Epidermal melanocyte (primary cell): Measurements from ENCODE around the gene SNRPB.

Source experiments
- DNase-seq: peaks from one replicate; pipeline ENCODE4 v3.0.0; 2011; ENCODE audit warnings: low spot score; ENCODE audit not compliant: insufficient read length

The SNRPB gene

GRCh38 chr20:2475850-2476741, 5.5 kb upstream of the SNRPB start:
- no peak for DNase-seq

- DNase-seq, result no peak
Measured at GRCh38 chr20:2473516-2473915, 2.9 kb upstream of the SNRPB start.

DNA sequence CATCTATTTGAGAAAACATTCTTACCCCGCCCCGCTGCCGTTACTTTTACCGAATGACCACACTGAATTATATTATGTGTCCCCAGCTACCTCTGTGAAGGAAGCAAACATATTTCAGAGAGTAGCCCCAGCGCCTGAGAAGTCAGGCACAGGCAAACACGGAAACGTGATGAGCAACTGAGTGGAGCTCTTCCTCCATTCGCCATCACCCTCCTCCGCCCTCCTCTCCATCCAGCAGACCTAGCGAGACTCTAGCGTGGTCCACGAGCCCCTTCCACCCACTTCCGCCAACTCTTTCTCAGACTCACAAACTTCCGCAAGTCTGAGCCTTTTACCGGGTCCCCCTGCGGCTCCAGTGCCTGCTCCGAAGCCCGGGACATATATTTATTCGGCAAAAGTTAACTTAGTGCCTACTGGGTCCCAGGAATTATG, 582 bp downstream of the SNRPB start:
- DNase-seq, result peak; percentile 25

DNA sequence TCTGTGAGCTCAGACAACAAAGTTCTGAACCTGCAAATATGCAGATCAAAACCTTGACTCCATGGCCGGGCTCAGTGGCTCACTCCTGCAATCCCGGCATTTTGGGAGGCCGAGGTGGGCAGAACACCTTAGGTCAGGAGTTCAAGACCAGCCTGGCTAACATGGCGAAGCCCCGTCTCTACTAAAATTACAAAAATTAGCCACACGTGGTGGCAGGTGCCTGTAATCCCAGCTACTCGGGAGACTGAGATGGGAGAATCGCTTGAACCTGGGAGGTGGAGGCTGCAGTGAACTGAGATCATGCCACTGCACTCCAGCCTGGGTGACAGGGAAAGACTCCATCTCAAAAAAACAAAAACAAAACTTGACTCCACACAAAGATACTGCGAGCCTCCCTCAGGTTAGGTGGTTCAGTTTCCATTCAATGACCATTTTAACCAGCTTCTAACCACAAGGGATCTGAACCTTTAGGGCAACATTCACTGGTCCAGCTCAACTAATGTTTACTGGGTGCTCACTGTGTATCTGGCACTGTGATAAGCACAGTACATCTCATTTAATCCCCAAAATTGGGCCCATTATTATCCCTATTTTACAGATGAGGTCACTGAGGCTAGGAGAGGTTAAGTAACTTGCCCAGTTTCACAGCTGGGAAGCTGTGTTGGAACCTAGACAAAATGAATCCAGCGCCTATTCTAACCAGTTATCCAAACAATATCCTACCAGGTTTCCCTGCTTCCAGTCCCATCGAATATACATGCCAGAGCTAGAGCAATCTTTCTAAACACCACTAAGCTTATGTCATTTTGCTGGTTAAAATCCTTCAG, 1.8 kb downstream of the SNRPB start:
- no peak for DNase-seq

GRCh38 chr20:2467412-2467811, 3.2 kb downstream of the SNRPB start:
- DNase-seq, result no peak

DNA sequence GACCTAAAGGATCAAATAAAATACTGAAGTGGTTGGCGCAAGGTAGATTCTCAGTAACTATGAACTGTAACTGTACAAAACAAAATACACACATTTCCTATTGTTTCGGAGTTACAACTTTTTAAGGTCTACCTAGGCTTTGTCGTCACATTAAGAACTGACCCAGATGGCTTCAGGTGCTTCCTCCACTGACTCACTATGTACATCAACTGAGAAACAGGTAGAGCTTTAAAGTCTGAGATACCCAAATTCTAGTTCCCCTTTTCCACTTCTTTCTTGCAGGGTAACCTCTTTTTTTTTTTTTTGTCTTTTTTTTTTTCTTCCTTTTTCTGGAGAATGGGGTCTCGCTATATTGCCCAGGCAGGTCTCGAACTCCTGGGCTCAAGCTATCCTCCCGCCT, 5.5 kb downstream of the SNRPB start:
- no peak for DNase-seq

- DNase-seq, result no peak
Measured at GRCh38 chr20:2463616-2464365, 6.8 kb downstream of the SNRPB start.

DNA sequence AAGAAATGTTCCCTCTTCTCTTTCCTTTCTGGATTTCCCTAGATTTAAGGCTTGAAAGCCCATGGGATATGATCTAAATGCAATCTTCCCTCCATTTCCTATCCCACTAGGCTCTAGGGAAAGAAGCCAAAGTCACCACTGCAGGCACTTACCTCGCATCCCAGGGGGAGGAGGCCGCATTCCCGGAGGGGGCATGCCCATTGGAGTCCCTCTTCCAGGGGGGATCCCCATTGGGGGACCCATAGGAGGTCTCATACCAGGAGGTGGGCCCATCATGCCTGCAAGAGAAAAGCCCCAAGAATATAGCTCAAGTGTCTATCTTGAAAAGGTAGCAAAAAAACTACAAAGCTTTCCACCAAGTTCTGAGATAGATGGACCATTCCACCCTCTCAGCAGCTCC, 8.1 kb downstream of the SNRPB start:
- no peak for DNase-seq

GRCh38 chr20:2460752-2461424, 9.7 kb downstream of the SNRPB start:
- DNase-seq, result no peak

- DNase-seq, result no peak
Measured at GRCh38 chr20:2459981-2460751, 10.4 kb downstream of the SNRPB start.

GRCh38 chr20:2458919-2459499, 11.6 kb downstream of the SNRPB start:
- no peak for DNase-seq

DNA sequence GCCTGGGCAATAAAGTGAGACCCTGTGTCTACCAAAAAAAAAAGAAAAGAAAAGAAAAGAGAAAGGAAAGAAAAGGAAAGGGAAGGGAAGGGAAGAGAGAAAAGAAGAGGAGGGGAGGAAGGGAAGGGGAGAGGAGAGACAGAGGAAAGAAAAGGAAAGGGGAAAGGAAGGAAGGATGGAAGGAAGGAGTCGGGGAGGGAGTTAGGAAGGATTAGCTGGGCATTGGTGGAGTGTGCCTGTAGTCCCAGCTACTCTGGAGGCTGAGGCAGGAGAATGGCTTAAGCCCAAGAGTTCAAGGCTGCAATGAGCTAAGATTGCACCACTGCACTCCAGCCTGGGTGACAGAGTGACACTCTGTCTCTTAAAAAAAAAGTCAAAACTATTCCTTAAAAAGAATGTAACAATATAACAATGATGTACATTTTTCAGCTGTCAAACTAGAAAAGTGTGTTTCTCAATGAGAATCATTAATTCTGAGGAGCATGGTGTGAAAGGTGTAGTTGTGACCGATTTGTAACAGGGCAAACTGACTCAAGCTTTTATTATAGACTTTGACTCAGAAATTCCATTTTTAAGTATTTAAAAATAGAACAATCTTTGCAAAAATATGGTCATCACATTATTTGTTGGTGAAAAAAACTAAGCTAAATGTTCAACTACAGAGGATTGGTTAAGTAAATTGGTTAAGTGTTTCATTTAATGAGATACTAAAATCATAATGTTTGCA, 14.7 kb downstream of the SNRPB start:
- DNase-seq, result no peak

DNA sequence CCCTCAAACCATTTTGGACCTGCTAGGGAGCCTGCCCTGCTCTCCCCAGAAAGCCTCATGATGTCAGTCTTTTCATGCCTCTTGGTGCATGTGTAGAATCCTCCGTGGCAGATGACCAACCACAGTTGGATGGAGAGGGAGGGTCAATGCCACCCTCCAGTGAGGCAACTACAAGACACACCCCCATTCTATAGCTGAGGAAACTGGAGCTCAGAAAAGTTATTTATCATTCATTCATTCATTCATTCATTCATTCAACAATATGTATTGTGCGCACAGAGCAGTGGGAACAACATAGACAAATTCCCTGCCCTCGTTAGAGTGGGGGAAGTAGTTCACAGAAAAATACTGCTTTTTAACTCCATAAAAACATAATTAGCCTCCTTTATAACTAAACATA, 16.8 kb downstream of the SNRPB start:
- DNase-seq, result no peak

DNA sequence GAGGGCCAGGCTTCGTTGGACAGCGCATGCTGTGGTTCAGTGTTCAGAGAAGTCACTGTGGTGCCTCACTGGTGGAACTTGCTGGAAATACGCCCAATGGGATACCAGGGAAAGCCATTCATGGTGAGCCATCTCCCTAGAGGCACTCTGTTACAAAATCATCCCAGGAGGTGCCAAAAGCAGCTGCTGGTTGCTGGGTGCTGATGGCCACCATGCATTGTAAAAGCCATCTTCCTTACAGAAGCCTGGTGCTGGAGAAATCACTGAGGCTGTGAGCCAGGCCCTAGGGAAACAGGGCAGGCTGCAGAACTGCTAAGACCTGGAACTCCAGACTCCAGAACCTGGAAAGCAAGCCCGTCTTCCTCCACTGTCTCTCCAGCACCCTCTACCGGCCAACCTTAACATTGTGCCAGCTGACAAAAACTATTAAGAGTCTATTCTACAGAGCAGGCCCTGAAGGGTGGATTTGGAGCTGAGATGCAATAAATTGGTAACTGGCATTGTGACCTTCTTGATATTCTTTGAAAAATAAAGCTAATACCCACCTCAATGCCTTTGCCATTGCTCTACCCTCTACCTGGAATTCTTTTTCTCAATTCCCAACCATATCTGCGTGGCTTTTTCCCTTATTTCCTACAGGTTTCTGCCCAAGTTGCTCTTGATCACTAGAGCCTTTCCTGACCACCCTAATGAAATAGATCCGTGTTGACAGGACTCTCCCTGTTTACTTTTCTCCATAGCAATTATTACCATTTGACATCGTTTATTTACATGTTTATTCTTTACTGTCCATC, 18.5 kb downstream of the SNRPB start:
- DNase-seq, result peak; percentile 77

DNA sequence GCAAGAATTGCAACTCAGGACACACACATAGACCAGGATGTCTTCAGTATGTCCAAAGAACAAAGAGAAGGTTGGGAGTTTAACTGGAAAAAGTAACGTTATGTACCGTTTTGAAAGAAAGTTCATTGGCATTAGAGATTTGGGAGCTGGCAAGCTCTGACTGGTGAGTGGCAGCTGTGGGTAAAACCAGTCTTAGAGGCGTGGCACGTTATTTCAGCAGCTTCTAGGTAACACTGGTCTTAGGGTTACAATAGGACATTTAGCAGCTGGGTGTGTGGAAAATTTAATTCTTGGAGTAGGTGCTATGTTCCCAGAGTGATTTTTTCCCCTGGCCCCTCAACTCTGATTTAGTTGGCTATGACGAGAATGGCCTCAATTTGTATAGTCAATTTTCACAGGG, 19.2 kb downstream of the SNRPB start:
- no peak for DNase-seq

- no peak for DNase-seq
Measured at GRCh38 chr20:2449386-2449785, 21.2 kb downstream of the SNRPB start.

- DNase-seq, result no peak
Measured at GRCh38 chr20:2446845-2447244, 23.7 kb downstream of the SNRPB start.

DNA sequence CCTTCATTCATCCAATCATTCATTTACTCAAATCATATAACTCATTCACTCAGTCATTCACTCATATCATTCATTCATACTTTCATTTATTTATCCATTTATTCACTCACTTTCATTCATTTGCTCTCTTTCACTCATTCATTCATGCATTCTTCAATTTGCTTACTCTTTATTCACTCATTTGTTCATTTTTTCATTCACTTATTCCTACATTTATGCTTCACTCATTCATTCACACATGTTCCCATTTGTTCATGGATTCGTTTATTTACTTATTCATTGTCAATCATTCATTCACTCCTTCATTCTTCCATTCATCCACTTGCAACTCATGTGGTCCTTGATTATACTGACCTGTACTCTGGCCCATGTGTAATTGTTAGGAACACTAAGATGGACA, 39.4 kb downstream of the SNRPB start:
- no peak for DNase-seq

GRCh38 chr20:2430538-2430937, 40.1 kb downstream of the SNRPB start:
- no peak for DNase-seq
